Measurements from ENCODE around the gene C4orf50.

Gene C4orf50

DNA sequence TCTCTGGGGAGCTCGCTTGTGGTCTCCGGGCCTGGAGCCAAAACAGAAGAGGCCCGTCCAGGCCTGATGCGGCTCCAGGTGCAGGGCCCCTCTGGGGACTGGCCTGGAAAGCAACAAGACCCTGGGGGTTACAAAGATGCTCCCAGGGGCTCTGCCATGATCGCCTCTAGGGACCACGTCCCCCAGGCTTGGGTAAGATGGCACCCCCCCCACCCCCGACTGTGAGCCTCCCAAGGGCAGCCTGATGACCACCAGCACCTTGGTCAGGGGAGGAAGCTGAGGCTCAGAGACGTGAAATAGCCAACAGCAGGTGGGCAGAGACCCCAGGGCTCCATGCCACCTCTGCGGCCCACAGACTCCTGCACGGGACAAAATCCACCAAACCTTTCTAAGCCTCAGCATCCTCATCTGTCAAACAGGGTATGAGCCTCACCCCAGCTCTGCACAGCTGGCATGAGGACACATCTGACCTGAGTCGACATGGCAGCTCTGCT is 25.4 kb downstream of the C4orf50 start:
- no peak for DNase-seq (ENCODE audit: low read depth in 3 of 3)

DNA sequence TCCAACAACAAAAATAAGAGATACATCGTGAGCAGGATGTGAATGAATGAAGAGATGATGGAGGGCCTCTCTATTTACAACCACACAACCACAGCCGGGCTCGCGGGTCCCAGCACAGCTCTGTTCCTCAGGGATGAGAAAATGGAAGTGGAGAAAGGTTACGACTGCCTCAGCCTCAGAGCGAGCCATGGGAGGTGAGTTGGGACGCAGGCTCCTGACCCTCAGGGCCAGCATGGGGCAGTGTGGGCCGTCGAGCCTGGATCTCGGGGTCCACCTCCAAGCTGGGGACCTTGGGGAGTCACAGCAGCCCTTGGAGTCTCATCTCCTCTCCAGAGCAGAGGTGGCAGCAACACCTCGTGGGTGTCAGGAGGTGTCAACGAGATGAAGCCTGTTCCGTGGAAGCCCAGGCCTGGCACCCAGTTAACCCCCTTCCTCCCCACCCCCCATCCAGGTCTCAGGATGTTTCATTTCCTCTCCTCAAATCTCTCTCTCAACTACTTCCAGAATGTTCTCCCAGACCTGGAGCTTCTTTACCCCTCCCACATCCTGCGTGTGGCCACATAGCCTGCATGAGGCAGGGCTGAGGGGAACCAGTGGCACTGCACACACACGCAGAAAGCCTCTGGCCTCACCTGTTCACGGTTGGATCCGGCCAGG is 25.9 kb downstream of the C4orf50 start:
- no peak for DNase-seq (ENCODE audit: low read depth in 3 of 3)

DNA sequence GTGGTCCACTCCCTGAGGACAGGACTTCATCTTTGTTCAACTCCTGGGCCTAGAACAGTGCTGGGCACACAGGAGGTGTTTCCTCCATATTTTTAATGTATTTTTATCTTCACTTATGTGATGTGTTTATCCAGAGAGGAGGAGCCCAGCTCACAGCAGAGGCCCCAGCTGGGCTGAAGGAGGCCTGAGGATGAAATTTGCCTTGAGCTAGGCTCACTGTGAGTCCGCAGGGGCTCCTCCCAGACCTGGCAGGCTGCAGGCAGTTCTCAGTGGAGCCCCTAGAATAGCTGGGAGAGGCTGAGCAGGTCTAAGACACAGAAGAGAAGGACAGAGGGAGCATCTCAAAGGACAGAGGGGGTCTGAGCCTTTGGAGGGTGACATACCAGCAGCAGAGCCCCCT is 26.8 kb downstream of the C4orf50 start:
- DNase-seq (ENCODE audit: low read depth in 3 of 3): no peak

DNA sequence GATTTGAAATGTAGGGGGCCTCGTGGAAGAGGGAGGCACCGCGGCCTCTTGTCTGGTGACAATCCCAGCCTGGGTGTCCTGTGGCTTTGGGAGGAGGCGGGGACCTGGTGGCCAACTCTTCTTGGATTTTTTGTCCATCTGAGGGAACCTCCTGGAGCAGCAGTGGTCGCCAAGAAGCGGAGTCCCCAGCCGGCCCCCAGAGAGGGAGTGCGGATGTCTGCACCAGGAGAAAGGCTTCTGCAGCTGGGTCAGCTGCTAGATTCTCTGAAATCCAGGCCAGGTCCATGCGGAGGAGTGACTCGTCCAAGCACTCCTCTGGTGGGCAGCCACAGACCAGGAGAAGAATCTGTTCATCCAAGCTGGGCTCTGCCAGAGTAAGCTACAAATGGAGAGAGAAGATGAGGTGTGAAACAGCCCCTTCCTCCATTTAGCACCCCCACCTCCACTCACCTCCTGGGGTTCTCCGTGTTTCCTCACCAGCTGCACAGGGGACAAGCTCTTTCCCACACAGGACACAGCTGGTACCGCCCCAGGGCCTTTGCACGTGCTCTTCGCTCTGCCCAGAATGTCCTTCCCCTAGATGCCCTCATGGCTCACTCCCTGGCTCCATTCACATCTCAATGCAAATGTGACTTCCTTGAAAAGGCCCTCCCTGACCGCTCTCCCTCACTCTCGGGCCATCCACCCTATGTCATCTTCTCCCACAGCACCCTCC is 27.6 kb downstream of the C4orf50 start:
- DNase-seq (ENCODE audit: low read depth in 3 of 3): no peak

DNA sequence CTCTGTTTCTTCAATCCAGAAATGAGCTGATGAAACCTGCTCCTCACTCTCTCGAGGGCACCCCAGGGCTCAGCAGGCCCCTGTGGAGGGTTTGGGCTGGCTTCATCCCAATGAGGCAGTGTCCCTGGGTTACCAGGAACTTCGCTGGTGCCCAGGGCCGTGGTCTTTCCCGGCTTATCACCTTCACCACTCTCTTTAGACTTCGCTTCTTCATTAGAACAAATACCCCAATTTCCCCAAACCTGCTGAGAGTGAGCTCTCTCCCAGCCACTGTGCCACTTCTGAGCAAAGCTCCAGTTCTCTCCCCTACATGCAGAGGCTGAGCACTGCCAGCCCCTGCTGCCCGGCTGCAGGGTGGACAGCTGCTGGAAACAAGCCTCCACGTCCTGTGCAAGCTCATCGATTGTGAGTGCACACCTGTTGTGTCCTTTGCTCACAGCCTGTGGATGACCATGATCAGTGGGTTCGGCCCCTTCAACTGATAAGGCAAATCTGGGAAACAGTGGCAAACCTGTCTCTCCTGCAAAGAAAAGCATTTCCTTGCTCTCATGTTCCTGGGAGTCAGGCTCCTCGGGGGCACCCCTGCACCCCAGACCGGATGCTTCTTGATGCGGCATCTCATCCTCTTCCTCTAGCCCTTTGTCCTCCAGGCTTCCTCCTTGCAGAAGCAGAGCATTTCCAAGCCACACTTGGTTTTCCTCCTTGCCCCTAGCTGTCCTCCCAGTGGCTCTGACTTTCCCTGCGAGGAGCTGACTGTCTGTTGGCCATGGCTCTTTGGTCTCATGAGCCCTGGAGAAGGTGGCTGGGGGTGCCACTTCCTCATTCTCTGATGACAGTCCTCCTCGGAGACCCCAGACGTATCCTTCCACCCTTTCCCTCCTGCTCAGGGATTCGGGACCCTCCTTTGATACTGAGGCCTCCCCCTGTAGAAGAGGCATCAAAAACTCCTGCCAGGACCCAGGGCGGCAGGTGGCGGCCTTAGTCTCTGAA is 28.7 kb downstream of the C4orf50 start:
- no peak for DNase-seq (ENCODE audit: low read depth in 3 of 3)

DNA sequence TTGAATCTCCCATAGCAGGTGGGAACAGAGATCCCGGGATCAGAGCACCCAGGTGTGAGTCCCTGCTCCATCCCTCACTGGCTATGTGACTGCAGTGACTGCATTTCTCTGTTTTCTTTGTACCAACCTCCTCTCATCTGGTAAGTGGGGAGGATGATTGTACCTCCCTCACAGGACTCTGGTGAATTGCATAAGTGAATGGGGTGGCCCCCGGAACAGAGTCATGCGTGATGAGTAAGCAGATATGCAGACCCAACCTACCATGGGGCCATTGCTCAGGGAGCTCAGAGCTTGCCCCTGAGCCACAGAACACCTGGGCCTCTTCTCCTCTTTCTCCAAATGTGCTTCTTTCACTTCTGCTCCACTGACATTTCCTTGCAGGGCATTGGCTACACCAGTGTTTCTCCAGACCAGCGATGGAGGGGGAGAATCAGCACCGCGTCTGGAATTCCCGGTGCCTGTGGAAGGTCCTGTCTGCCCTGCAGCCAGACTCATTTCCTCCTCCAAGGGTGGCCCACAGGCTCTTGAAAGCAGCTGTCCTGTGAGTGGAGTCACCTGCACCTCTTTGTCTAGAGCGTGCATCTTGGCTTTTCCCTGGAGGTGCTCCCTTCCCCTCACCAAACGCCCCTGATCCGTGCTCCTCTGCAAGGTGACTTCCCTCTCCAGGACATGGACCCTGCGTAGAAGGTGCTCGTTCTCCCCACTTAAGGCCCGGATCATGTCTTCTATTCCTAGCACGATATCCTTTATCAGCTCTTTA is 30.0 kb downstream of the C4orf50 start:
- no peak for DNase-seq (ENCODE audit: low read depth in 3 of 3)

DNA sequence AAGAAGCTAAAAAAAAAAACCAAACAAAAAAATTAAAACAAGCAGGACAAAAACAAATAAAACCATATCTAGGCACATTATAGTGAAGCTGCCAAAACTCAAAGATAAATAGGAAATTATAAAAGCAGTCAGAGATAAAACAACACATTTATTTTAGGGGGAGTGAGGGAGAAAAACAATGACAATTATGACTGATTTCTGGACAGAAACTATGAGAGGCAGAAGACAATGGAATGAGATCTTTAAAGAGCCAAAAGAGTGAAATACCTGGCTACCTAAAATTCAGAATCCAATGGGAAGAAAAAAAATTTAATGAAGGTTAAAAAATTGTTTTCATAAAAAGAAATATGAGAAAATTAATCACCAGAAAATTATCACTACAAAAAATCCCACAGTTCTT is 33.4 kb downstream of the C4orf50 start:
- no peak for DNase-seq (ENCODE audit: low read depth in 3 of 3)

DNA sequence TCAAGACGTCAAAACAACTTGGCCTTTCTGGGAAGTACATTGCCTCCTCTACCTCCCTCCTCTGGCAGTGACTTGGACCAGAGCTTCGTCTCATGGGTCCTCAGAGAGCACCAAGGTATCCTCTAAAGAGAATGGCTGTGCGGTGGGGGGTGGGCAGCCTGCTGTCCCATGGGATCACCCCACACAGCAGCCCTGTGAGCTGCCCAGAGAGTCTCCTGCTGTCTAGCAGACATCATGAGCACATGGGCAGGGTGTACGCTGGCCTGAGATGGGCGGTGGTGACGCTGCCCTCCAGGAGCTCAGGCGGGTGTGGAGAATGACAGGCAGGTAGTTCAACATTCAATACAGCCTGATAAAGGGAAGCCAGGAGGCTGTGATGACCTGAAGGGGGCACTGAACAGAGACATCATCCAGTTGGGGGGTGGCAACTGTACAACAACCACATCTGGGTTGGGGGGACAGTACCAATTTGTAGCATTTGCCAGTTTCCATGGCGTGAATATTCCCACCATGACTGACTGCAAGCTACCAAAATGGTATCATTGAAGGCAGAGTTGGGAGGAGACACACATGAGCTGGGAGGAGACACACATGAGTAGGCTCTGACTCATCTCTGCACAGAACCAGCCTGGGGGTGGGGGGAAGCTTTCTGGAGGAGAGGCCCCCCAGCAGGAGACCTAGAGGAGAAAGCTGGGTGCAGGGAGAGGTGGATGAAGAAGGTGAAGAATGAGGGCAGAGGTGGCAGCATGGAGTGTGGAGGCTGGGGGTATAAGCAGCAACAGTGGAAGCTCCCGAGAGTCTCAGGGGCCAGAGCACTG is 35.9 kb downstream of the C4orf50 start:
- DNase-seq (ENCODE audit: low read depth in 3 of 3): no peak

DNA sequence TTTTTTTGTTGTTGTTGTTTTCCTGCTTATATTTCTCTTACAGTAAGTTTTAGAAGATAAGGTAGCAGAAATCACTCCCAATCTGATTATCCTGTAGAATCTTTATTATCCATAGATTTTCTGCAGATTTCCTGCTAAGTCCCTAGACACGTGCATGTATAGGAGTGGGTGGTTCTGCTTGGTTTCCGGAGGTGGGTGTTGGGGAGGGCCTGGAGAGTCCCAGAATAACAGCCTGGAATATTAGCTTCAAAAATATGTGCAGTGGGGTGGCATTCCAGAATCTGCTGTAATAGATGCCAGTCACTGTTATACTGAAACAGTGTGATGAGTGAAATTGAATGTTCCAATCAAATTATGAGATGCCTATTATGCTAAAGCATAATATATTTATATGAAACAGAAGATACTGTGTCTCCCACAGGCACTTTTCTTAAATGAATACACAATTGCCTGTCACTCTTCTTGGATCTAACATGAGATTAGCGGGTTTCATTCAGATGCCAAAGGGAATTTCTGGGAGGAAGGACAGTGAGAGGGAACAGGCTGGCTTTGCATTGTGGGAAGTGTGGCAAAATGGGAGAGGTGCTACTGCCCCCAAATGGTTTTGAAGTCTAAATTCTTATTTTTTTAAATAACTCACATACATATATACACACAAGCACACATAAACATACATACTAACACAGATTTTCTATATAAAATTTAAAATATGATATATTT is 37.6 kb downstream of the C4orf50 start:
- DNase-seq (ENCODE audit: low read depth in 3 of 3): no peak

DNA sequence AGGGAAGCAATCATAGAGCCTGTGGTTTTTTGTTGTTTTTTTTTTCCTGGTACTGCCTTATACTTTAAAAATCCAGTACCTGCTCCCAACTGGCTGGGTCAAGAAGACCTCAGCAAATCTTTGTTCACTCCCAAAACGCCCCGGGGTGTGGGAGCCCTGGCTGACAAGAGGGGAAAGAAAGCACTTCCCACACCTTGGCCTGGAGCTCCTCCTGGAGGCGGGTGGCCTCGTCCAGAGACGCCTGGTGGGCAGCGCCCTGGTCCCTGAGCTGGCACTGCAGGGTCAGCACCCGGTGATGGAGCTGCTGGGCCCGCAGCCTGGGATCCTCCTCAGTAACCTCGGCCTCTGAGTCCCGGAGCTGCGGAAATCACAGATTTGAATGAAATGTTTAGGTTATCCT is 38.2 kb downstream of the C4orf50 start:
- DNase-seq (ENCODE audit: low read depth in 3 of 3): no peak

DNA sequence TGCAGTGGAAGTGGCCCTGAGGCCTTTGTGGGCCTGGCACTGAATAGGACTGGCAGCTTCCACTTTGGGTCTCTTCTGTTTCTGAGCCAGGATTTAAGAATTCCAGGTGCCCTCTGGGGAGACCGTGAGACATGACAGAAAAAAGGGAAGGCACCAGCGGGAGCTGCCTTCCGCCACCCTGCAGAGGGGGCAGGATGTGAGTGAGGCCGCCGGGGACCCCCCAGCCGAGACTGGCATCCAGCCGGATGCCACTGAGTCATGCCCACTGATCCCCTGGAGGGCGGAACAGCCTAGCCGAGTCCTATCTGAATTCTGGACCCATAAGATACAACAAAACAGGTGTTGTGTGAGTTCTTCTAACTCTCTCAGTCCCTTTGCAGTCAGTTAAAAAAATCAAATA is 41.3 kb downstream of the C4orf50 start:
- DNase-seq (ENCODE audit: low read depth in 3 of 3): no peak

DNA sequence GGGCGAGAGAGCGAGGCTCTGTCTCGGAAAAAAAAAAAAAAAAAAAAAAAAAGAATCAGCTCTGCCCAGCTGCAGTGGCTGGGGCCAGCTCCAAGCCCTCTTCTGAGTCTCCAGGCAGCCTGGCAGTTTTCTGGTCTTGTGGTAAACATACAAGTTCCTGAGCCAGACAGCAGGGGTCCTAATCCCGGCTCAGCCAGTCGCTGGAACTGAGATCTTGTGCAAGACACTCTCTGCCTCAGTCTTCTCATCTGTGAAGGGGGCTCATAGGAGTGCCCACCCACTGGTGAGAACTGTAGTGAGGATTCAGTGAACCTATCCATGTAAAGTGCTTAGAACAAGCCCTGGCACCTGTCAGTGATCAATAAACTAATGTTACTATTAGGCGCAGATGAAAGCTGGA is 41.8 kb downstream of the C4orf50 start:
- no peak for DNase-seq (ENCODE audit: low read depth in 3 of 3)

DNA sequence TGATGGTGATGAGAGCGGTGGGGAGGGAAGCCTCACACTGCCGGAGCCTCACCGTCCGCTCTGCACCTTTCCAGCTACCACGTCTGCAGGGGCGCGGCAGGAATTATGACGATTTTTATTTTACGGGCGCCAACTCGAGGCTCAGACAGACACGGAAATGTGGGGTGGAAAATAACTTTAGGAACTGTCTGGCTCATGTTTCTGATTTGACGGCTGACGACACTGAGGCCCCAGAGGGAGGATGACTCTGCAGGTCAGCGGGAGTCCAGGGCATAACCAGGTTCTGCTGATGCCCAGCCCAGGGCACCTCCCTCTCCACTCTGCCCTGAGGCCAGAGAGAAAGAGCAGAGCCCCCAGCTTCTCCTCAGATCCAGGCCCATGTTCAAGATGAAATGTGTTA is 43.9 kb downstream of the C4orf50 start:
- DNase-seq (ENCODE audit: low read depth in 3 of 3): no peak

DNA sequence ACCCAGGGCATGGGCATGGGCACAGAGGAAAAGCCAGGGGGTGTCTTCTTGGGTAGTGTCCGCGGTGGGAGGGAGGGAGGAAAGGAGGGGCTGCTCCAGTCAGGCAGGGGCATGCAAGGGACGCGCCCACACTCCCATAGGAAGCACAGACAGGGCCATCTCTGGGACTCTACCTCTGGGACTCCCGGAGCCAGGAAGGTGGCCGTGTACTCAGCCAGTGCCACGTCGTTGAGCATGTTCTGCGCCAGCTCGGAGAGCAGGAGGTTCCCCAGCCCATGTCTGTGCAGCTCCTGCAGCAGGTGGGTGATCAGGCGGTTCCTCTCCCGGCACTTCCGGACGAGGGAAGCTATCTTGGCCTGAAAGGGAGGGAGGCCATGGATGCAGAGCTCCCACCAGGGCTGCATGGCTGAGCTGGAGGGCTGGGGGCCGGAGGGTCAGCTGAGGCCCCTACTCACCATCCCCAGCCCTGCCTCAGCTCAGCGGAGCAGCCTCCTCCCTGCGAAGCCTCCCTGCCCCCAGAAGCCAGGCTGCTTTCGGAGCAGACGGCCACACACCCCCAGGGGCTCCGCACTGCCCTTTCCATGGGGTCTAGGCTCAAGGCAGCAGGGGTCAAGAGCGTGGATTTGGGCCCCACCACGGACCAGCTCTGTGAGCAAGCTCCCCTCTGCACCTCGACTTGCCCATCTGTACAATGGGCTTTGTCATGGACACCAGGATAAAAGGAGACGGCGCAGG is 44.6 kb downstream of the C4orf50 start:
- no peak for DNase-seq (ENCODE audit: low read depth in 3 of 3)

DNA sequence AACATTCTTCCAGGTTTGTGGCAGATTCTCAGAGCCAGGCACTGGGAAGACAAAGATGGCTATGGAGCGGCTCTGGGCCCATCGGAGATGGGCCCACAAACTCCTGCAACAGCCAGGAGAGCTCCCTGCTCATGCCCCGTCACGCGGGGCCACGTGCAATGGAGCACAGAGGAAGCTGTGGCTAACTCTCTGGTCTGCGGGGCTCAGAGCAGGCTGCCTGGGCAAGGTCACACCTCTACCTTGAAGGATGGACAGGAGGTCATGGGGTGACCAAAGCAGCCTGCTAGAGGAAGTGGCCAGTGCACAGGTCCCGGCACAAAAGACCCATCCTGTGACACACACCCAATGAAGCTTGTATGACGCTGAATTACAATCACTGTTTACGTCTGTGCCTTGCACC is 45.2 kb downstream of the C4orf50 start:
- DNase-seq (ENCODE audit: low read depth in 3 of 3): no peak

DNA sequence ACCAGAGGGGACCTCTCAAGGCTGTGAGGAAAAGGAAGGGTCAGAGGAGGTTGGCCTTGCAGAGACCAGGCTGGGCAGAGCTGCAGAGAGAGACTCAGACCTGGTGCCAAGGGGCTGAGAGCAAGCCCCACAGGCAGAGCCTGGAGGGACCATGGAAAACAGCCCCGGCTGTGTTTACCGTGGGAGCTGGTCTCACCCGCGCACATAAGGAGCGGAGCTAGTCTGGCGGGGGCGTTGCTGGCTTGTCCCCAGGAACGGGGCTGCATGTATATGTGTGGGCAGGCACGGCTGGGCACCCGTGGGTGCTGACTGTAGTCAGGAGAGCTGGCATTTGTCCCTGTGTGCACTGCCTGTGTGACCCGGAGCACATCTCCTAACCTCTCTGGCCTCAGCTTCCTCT is 45.7 kb downstream of the C4orf50 start:
- DNase-seq (ENCODE audit: low read depth in 3 of 3): no peak

DNA sequence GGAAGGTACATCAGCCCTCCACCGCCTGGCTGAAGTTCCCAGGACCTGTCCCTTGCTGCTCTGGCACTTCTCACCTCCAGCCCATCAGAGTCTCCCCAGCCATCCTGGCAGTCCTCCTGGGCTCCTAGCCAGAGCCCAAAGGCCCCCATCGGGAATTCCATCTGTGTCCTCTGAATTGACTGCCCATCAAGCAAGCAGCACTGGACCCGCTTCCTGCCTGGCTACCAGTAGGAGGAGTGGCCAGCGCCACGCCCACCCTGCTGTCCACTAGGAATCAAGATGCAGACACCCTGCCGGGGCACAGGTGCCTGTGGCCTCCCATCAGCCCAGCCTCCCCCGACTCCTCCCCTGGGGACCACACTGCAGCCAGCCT is 47.2 kb downstream of the C4orf50 start:
- DNase-seq (ENCODE audit: low read depth in 3 of 3): no peak

DNA sequence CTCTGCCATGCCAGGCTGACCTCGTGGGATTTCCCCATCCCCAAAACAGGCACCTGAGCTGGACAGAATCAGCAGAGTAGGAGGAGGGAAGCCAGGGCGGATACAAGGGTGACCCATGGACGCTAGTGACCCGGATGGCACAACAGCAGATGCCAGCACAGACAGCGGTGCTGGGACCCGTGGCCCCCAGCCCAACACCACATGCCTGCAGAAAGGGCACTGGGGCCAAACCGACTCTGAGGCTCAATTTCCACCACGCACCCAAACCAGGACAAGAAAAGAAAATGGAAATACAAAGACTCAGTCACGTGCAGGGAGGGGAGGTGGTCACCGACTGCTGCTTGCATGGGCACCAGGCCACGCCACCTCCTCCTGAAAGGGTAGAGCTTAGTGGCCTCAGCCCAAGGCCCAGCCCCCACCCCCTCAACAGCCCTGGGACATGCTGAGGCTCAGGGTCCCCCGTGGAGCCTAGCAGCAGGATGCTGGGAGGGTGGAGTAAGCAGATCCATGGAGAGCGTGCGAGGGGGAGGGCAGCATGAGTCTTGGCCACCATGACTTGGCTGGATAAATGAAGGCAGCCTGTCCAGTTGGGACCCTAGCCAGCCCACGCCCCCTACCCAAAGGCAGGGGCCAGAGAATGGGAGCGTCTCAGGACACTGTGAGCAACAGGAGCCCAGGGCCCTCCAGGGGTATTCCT is 47.7 kb downstream of the C4orf50 start:
- DNase-seq (ENCODE audit: low read depth in 3 of 3): no peak

DNA sequence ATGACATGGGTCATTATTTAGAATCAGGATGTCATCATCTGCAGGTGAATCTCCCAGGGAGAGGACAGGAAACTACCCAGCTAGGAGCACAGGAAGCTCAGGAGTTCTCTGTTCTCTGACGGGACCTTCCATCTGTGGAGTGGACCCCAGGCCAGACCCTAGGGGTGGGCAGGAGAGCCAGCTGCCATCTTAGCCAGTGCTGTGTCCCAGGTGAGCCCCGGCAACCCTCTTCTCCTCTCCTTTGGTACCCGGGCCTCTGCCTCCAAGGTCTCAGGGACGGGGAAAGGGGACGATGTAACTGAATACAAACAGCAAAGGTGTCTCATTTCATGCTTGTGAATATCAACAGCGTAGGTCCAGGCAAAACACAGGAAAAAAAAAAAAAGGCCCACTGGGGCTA is 48.5 kb downstream of the C4orf50 start:
- DNase-seq (ENCODE audit: low read depth in 3 of 3): no peak
